Measurements from ENCODE around the gene TMC3.

DNA sequence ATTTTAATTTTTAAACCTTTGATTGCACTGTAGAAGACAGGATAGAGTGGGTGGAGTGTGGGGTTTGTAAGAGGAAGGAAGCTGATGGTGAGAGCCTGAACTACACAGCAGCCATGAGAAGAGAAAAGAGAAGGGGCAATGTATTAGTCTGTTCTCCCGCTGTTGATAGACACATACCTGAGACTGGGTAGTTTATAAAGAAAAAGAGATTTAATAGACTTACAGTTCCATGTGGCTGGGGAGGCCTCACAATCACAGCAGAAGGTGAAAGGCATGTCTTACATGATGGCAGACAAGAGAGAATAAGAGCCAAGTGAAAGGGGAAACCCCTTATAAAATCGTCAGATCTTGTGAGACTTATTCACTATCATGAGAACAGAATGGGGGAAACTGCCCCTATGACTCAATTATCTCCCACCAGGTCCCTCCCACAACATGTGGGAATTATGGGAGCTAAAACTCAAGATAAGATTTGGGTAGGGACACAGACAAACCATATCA, 87.3 kb downstream of the TMC3 start:
- TF ChIP-seq, protein P1, sequence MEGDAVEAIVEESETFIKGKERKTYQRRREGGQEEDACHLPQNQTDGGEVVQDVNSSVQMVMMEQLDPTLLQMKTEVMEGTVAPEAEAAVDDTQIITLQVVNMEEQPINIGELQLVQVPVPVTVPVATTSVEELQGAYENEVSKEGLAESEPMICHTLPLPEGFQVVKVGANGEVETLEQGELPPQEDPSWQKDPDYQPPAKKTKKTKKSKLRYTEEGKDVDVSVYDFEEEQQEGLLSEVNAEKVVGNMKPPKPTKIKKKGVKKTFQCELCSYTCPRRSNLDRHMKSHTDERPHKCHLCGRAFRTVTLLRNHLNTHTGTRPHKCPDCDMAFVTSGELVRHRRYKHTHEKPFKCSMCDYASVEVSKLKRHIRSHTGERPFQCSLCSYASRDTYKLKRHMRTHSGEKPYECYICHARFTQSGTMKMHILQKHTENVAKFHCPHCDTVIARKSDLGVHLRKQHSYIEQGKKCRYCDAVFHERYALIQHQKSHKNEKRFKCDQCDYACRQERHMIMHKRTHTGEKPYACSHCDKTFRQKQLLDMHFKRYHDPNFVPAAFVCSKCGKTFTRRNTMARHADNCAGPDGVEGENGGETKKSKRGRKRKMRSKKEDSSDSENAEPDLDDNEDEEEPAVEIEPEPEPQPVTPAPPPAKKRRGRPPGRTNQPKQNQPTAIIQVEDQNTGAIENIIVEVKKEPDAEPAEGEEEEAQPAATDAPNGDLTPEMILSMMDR (IDR thresholded peaks at IDR 0.05), result no peak
- no peak for TF ChIP-seq POLR2A (IDR thresholded peaks at IDR 0.05)
